ENCODE data around the gene CBS.
"Not testable (repeated sequence)": the region's sequence is repeated elsewhere in the genome, so short reads cannot be mapped to it uniquely, and the experiment has no call there.

CBS gene

DNA sequence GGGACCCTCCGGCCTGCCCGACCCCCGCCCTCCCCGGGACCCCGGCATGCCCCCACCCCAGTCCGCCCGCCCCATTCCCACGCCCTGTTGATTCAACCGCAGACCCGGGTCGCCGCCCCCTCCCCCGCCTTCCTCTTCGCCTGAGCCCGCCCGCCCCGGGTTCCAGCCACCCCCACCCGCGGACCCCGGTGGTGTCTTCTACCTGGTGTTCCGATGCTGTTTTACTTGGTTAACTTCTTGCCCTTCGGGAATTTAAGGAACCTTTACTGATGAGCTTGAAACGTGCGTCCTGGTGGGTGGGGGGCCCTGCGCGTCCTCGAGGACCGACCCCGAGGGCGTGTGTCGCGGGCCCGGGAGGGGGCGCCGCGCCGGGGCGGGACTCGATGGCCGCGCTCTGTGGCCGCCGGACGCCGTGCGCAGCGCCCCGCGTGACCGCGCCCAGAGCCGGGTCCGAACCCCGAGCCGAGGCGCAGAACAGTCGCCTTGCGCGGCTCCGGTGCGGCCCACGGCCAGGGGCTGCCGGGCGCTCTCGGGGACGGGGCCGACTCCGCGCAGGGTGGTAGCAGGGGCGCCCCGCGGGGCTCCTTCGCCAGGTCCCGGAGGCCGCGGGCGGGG lies 495 bp upstream of the CBS start:
- H3K27me3 ChIP-seq (ENCODE audit: control insufficient read depth in 3 of 3, insufficient read depth in 3 of 3, low read depth in 1 of 3, low read length in 3 of 3); H3K4me3 ChIP-seq (ENCODE audit: low read length in 2 of 2); H3K9me3 ChIP-seq (replicated peaks in 1 of 2; ENCODE audit: control insufficient read depth in 2 of 2, insufficient read depth in 1 of 2, low read depth in 1 of 2, low read length in 2 of 2); H3K9ac ChIP-seq (ENCODE audit: low read depth, low read length, poor library complexity); H3K36me3 ChIP-seq (replicated peaks in 1 of 2; ENCODE audit: control insufficient read depth in 2 of 2, insufficient read depth in 2 of 2, low read length in 2 of 2); H3K23ac ChIP-seq (ENCODE audit: low read depth, low read length, poor library complexity); H2BK12ac ChIP-seq (ENCODE audit: low read length); DNase-seq (ENCODE audit: low spot score); H2AK5ac ChIP-seq (ENCODE audit: low read depth, low read length); H3K4me1 ChIP-seq (ENCODE audit: control insufficient read depth in 2 of 2, insufficient read depth in 1 of 2, low read depth in 1 of 2, low read length in 2 of 2); H2BK5ac ChIP-seq (ENCODE audit: low read length); H2BK15ac ChIP-seq (ENCODE audit: low read length); H3K4ac ChIP-seq (ENCODE audit: low read length); H4K8ac ChIP-seq (ENCODE audit: low read depth, low read length); H2BK120ac ChIP-seq (ENCODE audit: low read depth, low read length); H3K18ac ChIP-seq (ENCODE audit: low read length); H3K27ac ChIP-seq (replicated peaks; ENCODE audit: low read length); H4K91ac ChIP-seq (ENCODE audit: low read depth, low read length, poor library complexity); H3K79me1 ChIP-seq (ENCODE audit: low read depth, low read length); H2AFZ ChIP-seq (ENCODE audit: low read length); H3K4me2 ChIP-seq (ENCODE audit: insufficient read depth, low read length, poor library complexity, severe bottlenecking); H3K14ac ChIP-seq (ENCODE audit: low read length): not testable (repeated sequence)
- no CpG with 5 or more reads among the region's 77 CpGs for WGBS, 2 donors (ENCODE audit: extremely low coverage in 2 of 2, insufficient read length in 2 of 2, insufficient replicate concordance in 1 of 2)

DNA sequence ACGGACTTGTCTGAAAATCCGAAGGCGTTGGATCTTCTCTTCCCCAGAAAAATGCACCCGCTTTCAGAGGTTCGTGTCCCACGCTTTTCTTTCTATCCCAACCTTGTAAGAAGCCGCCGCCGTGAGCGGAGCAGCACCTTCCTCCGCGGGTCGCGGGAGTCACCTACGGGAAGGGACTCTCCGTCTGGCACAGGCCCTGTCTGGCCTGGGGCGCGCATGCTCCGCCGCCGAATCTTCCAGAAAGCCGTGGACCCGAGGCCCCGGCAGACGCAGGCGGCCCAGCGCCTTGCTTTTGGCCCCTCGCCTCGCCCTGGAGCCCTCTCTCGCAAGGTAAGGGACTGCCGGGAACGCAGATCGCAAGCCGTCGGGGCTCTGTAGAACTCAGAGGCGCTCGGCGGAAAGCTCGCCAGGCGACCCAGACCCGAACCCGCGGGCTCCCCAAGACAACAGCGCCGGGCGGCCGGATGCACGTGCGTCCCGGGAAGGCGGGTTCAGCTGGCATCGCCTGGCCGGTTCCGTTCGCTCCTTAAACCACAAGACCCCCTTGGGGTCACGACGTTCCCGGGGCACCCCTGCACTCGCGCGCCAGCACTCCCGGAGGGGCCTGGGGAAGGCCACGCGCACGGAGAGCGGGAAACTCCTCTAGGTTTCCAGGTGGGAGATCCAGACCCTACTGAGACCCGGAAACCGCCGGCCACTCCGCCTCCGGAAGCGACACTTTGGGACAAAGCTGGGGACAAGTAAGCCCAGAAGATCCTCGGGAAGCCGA lies 1.1 kb downstream of the CBS start:
- H3K9me3 ChIP-seq (replicated peaks in 1 of 2; ENCODE audit: control insufficient read depth in 2 of 2, insufficient read depth in 1 of 2, low read depth in 1 of 2, low read length in 2 of 2); H3K27ac ChIP-seq (replicated peaks; ENCODE audit: low read length); H3K4me1 ChIP-seq (ENCODE audit: control insufficient read depth in 2 of 2, insufficient read depth in 1 of 2, low read depth in 1 of 2, low read length in 2 of 2); H3K4ac ChIP-seq (ENCODE audit: low read length); H4K8ac ChIP-seq (ENCODE audit: low read depth, low read length); H2BK12ac ChIP-seq (ENCODE audit: low read length); DNase-seq (ENCODE audit: low spot score); H2AFZ ChIP-seq (ENCODE audit: low read length); H3K36me3 ChIP-seq (replicated peaks in 1 of 2; ENCODE audit: control insufficient read depth in 2 of 2, insufficient read depth in 2 of 2, low read length in 2 of 2); H3K4me3 ChIP-seq (ENCODE audit: low read length in 2 of 2); H2BK5ac ChIP-seq (ENCODE audit: low read length); H3K18ac ChIP-seq (ENCODE audit: low read length); H3K79me1 ChIP-seq (ENCODE audit: low read depth, low read length); H2BK120ac ChIP-seq (ENCODE audit: low read depth, low read length); H3K9ac ChIP-seq (ENCODE audit: low read depth, low read length, poor library complexity); H2BK15ac ChIP-seq (ENCODE audit: low read length); H3K27me3 ChIP-seq (ENCODE audit: control insufficient read depth in 3 of 3, insufficient read depth in 3 of 3, low read depth in 1 of 3, low read length in 3 of 3); H3K4me2 ChIP-seq (ENCODE audit: insufficient read depth, low read length, poor library complexity, severe bottlenecking); H3K23ac ChIP-seq (ENCODE audit: low read depth, low read length, poor library complexity); H3K14ac ChIP-seq (ENCODE audit: low read length); H2AK5ac ChIP-seq (ENCODE audit: low read depth, low read length); H4K91ac ChIP-seq (ENCODE audit: low read depth, low read length, poor library complexity): not testable (repeated sequence)
- no CpG with 5 or more reads among the region's 74 CpGs for WGBS, 2 donors (ENCODE audit: extremely low coverage in 2 of 2, insufficient read length in 2 of 2, insufficient replicate concordance in 1 of 2)

DNA sequence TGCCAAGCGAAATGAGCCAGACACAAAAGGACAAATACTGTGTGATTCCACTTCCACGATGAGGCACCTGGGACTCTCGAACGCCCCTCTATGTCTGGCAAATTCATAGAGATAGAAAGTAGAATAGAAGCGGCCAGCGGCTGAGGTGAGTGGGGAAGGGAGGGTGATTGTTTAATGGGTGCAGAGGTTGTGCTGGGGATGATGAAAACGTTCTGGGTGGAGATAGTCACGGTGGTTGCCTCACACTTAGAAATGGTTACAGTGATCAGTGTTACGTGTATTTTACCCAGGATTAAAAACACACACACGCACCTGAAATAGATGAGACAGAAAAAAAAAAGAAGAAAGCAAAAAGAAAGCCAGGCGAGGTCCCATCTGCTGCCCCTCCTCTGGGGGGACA lies 2.9 kb downstream of the CBS start:
- no CpG with 5 or more reads among the region's 11 CpGs for WGBS, 2 donors (ENCODE audit: extremely low coverage in 2 of 2, insufficient read length in 2 of 2, insufficient replicate concordance in 1 of 2)
- not testable (repeated sequence) for H2BK5ac ChIP-seq (ENCODE audit: low read length); H2AFZ ChIP-seq (ENCODE audit: low read length); H3K36me3 ChIP-seq (replicated peaks in 1 of 2; ENCODE audit: control insufficient read depth in 2 of 2, insufficient read depth in 2 of 2, low read length in 2 of 2); H3K27ac ChIP-seq (replicated peaks; ENCODE audit: low read length); H3K4me2 ChIP-seq (ENCODE audit: insufficient read depth, low read length, poor library complexity, severe bottlenecking); H3K18ac ChIP-seq (ENCODE audit: low read length); H2BK120ac ChIP-seq (ENCODE audit: low read depth, low read length); H3K9ac ChIP-seq (ENCODE audit: low read depth, low read length, poor library complexity); DNase-seq (ENCODE audit: low spot score); H2BK15ac ChIP-seq (ENCODE audit: low read length); H3K14ac ChIP-seq (ENCODE audit: low read length); H3K23ac ChIP-seq (ENCODE audit: low read depth, low read length, poor library complexity); H3K79me1 ChIP-seq (ENCODE audit: low read depth, low read length); H3K27me3 ChIP-seq (ENCODE audit: control insufficient read depth in 3 of 3, insufficient read depth in 3 of 3, low read depth in 1 of 3, low read length in 3 of 3); H4K8ac ChIP-seq (ENCODE audit: low read depth, low read length); H3K4ac ChIP-seq (ENCODE audit: low read length); H2BK12ac ChIP-seq (ENCODE audit: low read length); H4K91ac ChIP-seq (ENCODE audit: low read depth, low read length, poor library complexity); H3K4me3 ChIP-seq (ENCODE audit: low read length in 2 of 2); H3K9me3 ChIP-seq (replicated peaks in 1 of 2; ENCODE audit: control insufficient read depth in 2 of 2, insufficient read depth in 1 of 2, low read depth in 1 of 2, low read length in 2 of 2); H3K4me1 ChIP-seq (ENCODE audit: control insufficient read depth in 2 of 2, insufficient read depth in 1 of 2, low read depth in 1 of 2, low read length in 2 of 2); H2AK5ac ChIP-seq (ENCODE audit: low read depth, low read length)

DNA sequence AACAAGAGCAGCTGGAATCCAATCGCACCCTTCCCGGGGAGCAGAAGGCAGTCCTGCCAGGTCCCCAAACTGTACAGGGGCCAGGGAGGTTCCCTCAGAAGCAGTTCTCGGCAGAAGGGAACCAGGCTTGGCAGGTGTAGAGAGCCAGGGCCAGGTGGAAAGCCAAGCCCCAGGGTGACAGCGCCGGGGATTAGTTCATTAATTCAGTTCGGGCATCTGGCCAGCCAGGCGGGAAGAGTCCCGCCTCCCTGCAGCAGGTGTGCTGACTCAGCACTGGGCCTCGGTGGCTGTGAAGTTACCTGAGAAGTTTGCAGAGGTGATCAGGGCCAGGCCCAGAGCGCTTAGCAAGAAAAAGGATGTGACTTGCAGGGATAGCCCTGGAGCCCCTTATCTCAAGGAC lies 6.0 kb downstream of the CBS start:
- not testable (repeated sequence) for DNase-seq (ENCODE audit: low spot score); H3K36me3 ChIP-seq (replicated peaks in 1 of 2; ENCODE audit: control insufficient read depth in 2 of 2, insufficient read depth in 2 of 2, low read length in 2 of 2); H4K91ac ChIP-seq (ENCODE audit: low read depth, low read length, poor library complexity); H3K27me3 ChIP-seq (ENCODE audit: control insufficient read depth in 3 of 3, insufficient read depth in 3 of 3, low read depth in 1 of 3, low read length in 3 of 3); H3K4ac ChIP-seq (ENCODE audit: low read length); H3K79me1 ChIP-seq (ENCODE audit: low read depth, low read length); H3K4me2 ChIP-seq (ENCODE audit: insufficient read depth, low read length, poor library complexity, severe bottlenecking); H2BK15ac ChIP-seq (ENCODE audit: low read length); H3K18ac ChIP-seq (ENCODE audit: low read length); H2BK120ac ChIP-seq (ENCODE audit: low read depth, low read length); H4K8ac ChIP-seq (ENCODE audit: low read depth, low read length); H2BK5ac ChIP-seq (ENCODE audit: low read length); H3K27ac ChIP-seq (replicated peaks; ENCODE audit: low read length); H3K14ac ChIP-seq (ENCODE audit: low read length); H3K4me3 ChIP-seq (ENCODE audit: low read length in 2 of 2); H2AFZ ChIP-seq (ENCODE audit: low read length); H3K9ac ChIP-seq (ENCODE audit: low read depth, low read length, poor library complexity); H3K4me1 ChIP-seq (ENCODE audit: control insufficient read depth in 2 of 2, insufficient read depth in 1 of 2, low read depth in 1 of 2, low read length in 2 of 2); H3K23ac ChIP-seq (ENCODE audit: low read depth, low read length, poor library complexity); H2AK5ac ChIP-seq (ENCODE audit: low read depth, low read length); H3K9me3 ChIP-seq (replicated peaks in 1 of 2; ENCODE audit: control insufficient read depth in 2 of 2, insufficient read depth in 1 of 2, low read depth in 1 of 2, low read length in 2 of 2); H2BK12ac ChIP-seq (ENCODE audit: low read length)
- no CpG with 5 or more reads among the region's 10 CpGs for WGBS, 2 donors (ENCODE audit: extremely low coverage in 2 of 2, insufficient read length in 2 of 2, insufficient replicate concordance in 1 of 2)

All from neuronal stem cell (in vitro differentiated cells).